Fibroblast of skin of right quadriceps (primary cell): Measurements from ENCODE around the gene CELA2B.
A peak's percentile ranks its signal among the peaks of the same experiment; 100 is the strongest.
"Not testable (repeated sequence)": the region's sequence is repeated elsewhere in the genome, so short reads cannot be mapped to it uniquely, and the experiment has no call there.

Source experiments
- DNase-seq: peaks from one replicate; pipeline ENCODE4 v3.0.0-alpha.2; 2013

Gene CELA2B

DNA sequence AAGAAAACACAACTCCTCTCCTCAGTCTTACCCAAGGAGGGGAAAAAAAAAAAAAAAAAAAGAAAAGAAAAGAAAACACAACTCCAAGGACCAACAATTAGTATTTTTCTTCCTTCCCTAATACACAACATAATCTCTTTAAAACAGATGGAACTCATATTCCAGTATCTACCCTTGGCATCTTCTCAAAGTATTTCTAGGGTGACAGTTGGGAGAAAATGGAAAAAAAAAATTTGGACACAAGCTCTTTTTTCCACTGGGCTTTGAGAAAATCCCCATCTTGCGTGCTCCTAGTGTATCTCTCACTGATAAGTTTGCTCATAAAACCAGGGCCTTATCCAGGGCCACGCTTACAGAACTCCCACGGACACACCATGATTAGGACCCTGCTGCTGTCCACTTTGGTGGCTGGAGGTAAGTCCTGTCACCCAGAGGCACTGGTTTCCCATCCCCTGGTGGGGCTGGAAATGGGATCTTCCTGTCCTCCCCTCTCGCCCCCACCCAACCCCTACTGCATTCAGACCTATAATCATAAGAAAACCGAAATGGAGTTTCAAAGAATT is at the start of gene CELA2B:
Gene CELA2B (plus strand): TSS at position 353 of the 563 bp plus-strand sequence. CDS start 22 bp downstream, at position 375.
- no peak for DNase-seq

DNA sequence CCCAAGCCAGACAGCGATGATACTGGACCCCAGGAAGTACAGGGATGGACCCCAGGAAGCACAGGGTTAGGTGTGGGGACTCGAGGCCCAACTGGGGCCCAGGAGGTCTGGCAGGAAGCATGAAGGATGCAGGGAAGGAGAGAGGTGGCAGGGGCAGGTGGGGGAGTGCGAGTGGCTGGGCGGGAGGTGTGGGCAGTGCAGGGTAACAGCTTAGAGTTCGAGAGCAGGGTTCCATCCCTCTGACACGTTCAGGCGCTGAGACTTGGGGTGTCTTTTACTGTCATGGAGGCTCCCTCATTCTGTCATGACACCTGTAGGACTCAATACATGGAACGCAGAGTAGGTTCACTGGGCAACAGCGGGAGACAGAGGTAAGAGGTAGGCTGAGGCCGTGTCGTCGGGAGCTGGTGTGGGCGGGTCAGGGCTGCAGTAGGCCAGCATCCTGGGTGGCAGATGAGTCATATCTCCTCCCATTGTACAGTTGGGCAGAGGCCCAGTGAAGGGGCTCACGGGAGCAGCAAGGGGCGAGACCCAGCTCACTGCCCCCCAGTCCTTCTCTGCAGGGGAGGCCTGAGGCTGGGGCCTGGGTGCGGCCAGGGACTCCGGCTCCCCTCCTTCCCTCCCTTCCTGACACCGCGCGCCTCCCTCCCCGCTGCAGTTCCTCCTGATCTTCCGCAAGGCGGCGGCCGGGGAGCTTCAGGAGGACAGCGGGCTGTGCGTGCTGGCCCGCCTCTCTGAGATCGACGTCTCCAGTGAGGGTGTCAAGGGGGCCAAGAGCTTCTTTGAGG is 49.2 kb upstream of the CELA2B start:
- peak; percentile 22 for DNase-seq

DNA sequence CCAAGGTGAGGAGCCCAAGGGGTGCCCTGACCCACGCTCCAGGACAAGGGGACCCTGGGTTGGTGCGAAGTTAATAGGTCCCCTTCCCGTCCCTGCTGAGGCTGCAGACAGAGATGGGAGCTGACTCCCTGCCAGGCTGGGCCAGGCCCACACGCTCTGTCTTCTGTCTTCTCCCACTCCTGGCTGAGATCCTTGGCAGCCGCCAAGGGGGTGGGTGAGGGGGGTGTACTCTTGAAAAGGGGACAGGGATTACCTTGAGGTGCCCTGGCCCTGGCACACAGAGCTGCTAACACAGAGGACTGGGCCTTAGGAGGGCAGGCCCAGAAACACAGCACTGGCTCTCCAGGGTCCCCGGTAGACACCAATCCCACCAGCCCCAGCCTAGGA is 48.6 kb upstream of the CELA2B start:
- no peak for DNase-seq

DNA sequence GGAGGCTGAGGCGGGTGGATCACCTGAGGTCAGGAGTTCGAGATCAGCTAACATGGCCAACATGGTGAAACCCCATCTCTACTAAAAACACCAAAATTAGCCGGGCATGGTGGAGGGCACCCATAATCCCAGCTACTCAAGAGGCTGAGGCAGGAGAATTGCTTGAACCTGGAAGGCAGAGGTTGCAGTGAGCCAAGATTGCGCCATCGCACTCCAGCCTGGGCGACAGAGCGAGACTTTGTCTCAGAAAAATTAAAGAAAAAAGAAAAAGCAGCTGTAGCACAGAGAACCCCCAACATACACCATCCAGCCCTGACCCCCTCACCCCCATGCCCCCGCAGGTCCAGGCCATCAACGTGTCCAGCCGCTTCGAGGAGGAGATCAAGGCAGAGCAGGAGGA is 47.7 kb upstream of the CELA2B start:
- not testable (repeated sequence) for DNase-seq

DNA sequence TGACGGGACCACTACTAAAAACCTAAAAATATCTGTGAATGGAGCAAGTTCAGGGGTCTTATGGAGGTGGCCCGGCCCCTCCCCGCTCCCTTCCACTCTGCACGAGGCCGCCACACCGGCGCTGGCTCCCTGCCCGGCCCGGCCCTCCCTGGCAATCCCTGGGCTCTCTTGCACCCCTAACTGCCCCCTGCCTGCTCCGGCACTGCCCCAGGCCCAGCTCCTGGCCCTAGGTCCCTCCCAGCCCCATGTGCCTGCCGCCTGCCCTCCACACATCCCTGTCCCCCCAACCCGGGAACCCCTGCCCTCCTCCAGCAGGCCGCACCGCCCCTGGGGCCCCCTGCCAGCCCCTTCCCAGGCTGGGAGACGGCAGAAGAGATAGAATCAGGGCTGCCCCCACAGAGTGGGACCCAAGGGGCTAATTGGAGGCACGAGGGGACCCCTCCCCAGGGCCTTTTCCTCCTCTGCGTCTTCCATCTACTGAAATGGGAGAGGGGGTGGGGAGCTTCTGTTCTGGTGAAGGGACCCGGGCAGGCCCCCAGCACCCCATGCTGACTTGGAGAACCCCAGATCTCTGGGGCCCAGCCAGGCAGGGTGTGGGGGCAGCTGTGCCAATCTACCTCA is 47.0 kb upstream of the CELA2B start:
- DNase-seq, result no peak

DNA sequence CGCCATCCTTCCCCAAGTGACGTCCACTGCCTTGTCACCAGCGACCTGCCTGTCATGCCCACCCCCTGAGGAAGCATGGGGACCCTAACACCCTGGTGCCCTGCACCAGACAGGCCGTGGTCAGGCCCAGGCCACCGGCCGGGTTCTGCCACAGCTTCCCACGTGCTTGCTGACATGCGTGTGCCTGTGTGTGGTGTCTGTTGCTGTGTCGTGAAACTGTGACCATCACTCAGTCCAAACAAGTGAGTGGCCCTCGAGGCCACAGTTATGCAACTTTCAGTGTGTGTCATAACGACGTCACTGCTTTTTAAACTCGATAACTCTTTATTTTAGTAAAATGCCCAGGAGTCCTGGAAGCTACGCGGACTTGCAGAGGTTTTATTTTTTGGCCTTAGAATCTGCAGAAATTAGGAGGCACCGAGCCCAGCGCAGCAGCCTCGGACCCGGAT is 46.2 kb upstream of the CELA2B start:
- DNase-seq, result no peak

DNA sequence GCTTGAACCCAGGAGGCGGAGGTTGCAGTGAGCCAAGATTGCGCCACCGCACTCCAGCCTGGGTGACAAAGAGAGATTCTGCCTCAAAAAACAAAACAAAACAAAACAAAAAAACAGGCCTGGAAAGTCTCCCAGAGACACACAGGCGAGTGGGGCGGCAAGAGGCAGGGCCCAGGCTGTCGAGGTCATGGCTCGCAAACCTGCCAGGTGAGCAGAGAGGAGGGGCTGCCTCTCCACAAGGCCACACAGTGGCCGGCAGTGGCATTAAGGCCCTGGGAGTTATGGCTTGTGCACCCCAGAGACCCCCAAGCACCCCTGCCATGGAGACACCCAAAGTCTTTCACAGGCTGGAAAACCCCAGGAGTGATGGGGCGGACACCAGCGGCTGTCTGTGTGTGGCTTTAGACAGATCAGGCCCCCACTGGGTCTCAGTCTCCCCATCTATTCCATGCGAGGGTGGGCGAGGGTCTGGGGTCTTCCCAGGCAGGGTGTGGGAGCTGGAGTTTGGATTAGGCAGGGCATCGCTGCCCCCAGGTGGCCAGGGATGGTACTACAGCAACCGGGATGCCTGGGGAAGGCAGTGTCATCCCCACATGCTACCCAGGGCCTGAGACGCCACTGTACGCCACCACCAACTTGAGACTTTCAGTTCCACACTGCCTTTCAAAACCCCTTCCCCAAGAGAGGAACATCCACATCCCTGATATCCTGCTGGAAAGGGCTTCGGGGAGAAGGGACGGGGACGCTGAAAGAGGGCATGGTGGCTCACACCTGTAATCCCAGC is 44.9 kb upstream of the CELA2B start:
- peak; percentile 34 for DNase-seq

DNA sequence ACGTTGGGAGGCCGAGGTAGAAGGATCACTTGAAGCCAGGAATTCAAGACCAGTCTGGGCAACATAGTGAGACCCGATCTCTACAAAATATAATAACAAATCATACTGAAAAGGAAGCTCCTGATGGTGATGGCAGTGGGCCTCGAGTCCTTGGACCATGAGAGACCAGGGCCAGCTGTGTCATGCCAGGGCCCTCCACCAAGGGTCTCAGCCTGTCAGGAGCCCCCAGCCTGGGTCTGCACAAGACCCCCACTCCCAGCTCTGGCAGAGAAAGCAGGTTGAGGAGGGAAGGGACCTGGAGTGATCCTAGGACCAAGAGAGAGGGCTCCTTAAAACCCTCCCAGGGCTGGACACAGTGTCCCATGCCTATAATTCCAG is 44.3 kb upstream of the CELA2B start:
- DNase-seq, result no peak

DNA sequence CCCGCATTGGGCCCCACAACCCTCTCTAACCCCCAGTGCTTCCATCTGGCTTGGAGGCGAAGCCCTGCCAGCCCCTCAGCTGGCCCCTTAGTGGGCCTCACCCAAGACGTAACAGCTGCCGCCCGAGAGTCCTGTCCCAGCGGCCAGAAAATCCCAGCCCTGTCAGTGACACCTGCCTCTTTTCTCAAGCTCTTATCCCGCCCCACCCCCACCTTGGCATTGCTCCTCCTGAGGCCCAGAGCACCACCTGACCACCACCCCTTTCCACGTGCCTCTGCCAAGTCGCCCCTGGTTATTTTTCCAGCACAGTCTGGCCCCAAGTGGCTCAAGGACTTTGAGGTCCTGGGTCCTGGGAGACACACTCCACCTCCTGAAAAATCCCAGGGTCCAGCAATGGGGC is 43.6 kb upstream of the CELA2B start:
- DNase-seq, result no peak

DNA sequence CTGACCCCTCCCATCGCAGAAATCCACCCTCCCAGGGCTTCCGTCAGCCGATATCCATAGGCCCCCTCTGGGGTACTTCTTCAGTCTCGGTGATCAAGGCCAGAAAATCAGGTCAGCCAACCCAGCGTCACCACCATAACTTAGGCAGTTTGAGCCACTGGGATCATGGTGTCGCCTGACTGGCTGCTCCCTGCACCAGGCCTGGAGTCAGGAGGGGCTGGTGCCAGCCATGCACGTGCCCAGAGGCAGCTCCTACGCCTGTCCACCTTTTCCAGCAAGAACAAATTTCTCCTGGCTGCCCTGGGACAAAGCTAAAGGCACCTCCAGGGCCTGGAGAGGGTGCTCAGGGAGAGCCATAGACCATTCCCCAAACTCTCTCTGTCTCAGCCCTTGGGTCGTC is 42.4 kb upstream of the CELA2B start:
- DNase-seq, result no peak

DNA sequence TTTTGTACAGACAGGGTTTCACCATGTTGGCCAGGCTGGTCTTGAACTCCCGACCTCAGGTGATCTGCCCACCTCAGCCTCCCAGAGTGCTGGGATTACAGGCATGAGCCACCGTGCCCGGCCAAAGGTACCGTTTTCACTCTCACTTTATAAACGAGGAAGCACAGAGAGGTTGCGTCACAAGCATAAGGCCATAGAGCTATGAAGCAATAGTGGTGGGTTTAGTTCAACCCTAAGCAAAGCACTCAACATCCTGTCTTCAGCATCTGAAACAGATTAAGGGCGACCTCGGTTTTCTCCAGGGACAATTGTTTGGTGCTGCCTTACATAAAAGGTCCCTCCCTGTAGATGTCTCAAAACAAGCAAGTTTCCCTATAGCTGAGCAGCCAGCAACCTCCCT is 41.2 kb upstream of the CELA2B start:
- peak; percentile 60 for DNase-seq

DNA sequence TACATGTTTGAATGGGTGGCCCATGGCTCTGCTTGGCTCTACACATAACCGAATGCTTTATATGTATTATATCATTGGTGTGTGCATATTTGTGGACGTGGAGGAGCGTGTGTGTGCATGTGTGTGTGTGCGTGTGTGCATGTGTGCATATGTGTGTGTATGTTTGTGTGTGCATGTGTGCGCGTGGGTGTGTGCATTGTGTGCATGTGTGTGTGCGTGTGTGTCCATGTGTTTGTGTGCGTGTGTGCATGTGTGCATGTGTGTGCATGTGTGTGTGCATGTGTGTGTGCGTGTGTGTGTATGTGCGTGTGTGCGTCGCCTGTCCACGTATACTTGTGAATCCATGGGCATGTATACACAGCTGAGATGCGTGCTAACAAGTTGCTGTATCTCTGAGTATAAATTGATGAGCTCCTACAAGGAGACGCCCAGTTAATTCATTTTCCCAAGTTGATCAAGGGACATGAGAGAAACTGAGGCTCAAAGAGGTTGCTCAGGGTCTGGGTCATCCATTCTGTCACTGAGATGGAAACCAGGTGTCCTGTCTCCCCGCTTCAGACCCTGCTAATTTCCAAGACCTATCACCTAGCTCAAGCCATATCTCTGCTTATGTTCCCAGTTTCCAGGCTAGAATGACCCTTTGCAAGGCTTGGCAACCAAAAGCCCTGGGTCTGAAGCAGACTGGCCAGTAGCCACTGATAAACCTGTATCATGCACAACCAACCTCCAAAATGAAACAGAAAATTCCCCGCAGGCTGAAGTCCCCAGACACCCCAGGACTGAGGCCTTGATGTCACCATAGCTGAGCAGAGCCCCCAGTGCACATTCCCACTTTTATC is 40.4 kb upstream of the CELA2B start:
- DNase-seq, result no peak

DNA sequence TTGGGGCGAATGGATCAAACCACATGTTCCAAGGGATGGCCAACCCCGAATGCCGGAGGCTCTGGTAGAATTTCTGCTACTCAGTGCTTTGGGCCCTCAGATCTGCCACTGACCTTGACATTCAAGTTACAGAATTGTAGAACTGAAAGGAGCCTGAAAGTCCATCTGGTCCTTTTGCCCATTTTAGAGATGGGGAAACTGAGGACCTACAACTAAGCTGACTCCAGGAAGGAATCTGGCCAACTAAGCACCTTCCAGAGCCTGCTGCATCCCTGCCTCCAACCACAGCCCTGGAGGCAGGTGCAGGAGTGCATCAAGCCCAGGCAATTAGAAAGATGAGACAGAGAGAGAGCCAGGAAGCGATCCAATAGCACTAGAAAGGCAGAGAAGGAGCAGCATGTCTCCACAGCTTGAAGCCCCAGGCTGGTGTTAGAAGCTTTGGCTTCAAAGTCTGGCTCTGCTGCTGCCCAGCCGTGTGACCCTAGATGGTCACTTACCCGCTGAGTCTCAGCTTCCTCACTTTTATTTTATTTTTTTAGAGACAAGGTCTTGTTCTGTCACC is 38.9 kb upstream of the CELA2B start:
- DNase-seq, result no peak

DNA sequence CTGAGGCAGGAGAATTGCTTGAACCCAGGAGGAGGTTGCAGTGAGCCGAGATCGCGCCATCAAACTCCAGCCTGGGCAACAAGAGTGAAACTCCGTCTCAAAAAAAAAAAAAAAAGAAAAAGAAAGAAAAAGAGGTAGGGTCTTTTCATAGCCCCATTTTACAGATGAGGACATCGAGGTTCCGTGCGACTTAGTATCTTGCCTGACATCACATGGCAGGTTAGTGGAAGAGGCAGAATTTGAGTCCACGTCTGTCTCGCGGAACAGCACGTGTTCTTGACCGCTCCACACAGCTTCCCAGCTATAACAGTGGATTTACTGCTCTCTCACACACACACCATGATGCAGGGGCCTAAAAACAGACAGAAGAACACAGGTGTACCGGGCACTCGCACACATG is 36.6 kb upstream of the CELA2B start:
- DNase-seq, result no peak

DNA sequence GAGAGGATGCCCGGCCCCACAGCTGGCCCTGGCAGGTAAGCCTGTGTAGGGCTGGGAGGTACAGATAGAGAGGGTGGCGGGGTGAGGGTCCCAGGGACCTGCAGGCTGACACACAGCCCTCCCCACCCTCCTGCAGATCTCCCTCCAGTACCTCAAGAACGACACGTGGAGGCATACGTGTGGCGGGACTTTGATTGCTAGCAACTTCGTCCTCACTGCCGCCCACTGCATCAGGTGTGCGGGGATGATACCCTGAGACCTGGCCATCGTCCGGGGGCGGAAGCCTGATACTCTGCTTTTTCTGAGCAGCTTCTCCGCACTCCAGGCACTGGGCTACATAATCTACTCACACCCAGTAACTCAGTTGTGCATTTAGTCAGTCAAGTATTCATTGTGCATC is 35.5 kb upstream of the CELA2B start:
- DNase-seq, result no peak

DNA sequence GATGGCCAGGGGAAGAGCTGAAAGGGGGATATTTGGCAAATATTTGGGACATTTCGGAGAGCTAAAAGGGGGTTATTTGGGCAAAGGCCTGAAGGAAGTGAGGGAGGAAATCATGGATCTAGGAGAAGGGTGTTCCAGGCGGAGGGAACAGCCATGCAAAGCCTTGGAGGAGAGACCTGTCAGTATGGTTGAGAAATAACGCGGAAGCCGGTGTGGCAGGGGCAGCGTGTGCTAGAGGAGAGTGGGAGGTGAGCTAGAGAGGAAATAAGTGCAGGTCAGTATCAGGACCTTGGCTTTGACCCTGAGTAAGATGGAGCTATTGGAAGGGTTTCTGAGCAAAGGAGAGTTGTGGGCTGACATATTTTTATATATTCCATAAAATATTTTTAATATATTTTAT is 34.7 kb upstream of the CELA2B start:
- no peak for DNase-seq

DNA sequence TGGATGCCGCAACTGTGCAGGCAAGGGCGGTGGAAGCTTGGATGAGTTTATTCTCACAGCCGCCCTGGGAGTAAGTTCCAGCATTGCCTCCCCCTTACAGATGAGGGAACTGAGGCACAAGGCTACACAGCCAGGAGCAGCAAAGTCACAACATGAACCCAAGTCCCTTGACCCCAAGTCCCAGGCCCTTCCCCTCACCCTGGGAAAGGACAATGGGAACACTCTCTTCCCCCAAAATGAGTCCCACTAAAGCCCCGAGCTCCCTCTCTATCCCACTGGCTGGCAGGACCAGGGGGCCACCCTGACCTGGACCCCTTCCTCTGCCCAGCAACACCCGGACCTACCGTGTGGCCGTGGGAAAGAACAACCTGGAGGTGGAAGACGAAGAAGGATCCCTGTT is 33.8 kb upstream of the CELA2B start:
- DNase-seq, result no peak

DNA sequence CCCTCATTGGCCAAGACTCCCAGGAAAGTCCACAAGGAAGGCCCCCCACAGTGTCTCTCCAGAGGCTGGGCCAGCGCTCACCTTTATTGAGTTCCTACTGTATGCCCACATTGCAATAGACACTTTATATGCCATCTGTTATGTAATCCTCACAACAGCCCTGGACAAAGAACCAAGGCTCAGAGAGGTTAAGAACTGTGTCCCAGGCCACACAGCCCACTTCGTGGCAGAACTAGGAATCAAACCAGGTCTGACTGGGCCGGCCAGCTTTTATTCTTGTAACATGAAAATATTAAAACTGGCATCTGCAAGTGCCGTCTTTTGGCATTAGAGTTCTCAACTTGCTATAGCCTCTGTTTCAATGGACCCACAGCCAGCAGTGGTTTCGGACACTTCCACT is 33.1 kb upstream of the CELA2B start:
- DNase-seq, result no peak

DNA sequence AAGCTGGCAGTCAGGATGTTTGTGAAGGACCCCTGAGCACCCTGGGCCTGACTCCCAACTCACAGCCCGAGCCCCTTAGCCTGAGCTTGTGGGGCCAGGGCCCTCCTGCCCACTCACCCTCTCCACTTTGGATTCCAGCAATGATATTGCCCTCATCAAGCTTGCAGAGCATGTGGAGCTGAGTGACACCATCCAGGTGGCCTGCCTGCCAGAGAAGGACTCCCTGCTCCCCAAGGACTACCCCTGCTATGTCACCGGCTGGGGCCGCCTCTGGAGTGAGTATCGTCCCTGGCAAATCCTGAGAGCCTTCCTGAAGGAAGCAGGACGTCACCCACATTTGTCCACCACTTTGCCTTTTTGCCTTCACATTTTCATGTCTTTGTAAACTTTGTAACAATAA is 32.6 kb upstream of the CELA2B start:
- DNase-seq, result no peak

DNA sequence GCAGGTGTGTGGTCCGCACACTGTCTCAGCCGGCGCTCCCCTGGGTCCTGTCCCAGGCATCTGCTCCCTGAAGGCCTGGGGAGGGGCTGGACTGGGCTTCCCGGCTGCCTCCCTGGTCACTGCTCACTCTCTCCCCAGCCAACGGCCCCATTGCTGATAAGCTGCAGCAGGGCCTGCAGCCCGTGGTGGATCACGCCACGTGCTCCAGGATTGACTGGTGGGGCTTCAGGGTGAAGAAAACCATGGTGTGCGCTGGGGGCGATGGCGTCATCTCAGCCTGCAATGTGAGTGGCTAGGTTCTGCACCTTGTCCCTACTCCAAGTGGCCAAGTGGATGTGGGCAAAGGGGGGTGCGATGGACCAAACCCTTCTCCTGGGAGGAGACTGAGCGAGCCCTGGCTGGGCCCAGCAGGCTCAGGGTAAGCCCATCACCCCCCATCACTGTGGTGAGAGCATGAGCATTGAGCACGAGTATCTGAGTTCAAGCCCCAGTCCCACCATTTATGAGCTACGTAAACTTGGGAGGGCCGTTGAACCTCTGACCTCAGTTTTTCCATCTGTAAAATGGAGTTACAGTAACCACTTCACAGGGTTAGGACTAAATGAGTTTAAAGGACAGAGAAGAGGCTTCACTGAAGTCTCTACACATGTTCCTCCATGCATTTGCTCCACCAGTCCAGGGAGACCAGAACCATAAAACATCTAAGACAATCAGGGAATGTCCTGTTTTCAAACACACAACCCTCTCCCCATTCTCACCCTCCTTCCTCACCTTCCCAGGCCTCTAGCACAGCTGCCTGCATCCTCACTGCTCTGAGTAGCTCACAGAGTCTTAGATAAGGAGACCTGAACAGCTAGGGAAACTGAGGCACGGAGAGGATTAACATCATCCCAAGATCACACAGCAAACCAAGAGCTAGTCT is 31.2 kb upstream of the CELA2B start:
- no peak for DNase-seq
